A549 treated with AZD2906 at 1 μM for 4 hours (cell line): ENCODE measurements around the gene CUEDC1. TPM values are rescaled to one million over a fixed set of nuclear protein-coding genes. Genes with fewer than 3 reads are reported as not detected.

Experiments
- total RNA-seq: library from RNA; stranded (reverse); fragments of 200-300 nt; extraction: Qiagen RNA extraction; gene quantifications from 5 replicates; pipeline ENCODE4 v1.2.3, GENCODE V29; 2022

Gene CUEDC1, protein sequence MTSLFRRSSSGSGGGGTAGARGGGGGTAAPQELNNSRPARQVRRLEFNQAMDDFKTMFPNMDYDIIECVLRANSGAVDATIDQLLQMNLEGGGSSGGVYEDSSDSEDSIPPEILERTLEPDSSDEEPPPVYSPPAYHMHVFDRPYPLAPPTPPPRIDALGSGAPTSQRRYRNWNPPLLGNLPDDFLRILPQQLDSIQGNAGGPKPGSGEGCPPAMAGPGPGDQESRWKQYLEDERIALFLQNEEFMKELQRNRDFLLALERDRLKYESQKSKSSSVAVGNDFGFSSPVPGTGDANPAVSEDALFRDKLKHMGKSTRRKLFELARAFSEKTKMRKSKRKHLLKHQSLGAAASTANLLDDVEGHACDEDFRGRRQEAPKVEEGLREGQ
- 48.2 to 60.2 TPM (median 50.5 TPM) in 5 replicates for total RNA-seq

DNA sequence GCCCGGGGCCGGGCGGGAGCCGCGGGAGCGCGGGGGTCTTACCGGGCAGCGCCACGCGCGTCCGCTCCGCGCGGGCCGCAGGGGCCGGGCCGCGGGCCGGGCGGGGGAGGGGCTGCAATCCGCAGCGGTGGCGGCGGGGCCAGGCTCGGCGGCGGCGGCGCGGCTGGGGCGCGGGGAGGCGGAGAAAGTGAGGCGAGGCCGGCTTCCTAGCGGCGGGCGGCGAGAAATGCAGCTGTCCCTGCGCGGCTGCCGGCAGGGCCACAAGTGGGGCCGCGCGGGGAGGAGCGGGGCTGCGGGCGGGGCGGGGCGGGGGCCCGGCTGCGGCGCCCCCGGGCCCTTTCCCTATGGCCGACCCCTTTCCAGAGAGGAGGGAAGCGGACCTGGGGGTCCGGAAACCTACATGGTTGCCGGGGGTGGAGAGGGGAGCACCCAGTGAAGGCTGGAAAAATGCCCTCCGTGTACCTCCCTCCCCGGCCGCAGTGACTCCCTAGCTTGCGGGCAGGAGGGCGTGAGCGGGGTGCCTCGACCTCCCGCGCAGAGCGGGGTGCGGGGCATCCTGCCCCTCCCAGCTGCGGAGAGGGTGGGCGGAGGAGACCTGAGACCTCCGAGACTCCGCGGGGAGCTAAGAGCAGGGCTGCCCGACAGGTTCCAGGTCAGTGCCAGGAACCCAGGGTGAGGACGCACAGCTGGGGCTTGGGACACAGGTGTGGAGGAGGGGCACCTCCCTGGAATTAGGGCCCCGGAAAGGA, at the start of gene CUEDC1:
Gene CUEDC1 (minus strand): TSS at position 230 of the 749 bp plus-strand sequence. CDS start 69,848 bp downstream, outside the sequence.

DNA sequence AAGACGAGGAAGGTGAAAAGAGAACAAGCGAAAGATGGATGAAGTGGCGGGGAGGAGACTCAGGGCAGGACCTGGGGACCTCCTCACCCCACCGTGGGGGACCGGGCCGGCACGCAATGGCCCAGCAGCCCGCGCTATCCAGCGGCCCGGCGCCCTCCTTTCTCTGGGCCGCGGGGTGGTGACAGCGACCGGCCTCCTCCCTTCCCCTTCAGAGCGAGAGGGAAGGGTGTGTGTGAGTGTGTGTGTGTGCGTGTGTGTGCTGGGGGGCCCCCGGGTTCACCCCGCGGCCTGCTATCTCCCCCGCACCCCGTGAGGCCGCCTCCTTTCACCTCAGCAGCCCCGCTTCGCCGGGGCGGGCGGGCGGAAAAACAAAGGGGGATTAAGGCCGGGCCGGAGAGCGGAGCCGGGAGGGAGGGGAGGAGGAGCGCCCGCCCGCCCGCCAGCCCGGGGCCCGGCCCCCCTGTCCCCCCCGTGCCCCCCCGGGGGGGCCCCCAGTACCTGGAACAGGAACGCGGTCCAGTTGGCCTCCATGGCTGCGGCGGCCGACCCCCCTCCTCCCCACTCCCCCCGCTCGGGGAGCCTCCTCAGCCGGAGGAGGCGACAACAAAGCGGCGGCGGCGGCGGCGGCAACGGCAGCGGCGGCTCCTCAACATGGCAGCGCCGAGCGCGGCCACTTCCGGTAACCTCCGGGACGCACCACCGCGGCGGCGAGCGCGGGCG, 32.5 kb upstream of the CUEDC1 start, which contains the start of gene VEZF1:
Gene VEZF1 (minus strand): TSS at position 674 of the 720 bp plus-strand sequence. CDS start 143 bp downstream, at position 531.

DNA sequence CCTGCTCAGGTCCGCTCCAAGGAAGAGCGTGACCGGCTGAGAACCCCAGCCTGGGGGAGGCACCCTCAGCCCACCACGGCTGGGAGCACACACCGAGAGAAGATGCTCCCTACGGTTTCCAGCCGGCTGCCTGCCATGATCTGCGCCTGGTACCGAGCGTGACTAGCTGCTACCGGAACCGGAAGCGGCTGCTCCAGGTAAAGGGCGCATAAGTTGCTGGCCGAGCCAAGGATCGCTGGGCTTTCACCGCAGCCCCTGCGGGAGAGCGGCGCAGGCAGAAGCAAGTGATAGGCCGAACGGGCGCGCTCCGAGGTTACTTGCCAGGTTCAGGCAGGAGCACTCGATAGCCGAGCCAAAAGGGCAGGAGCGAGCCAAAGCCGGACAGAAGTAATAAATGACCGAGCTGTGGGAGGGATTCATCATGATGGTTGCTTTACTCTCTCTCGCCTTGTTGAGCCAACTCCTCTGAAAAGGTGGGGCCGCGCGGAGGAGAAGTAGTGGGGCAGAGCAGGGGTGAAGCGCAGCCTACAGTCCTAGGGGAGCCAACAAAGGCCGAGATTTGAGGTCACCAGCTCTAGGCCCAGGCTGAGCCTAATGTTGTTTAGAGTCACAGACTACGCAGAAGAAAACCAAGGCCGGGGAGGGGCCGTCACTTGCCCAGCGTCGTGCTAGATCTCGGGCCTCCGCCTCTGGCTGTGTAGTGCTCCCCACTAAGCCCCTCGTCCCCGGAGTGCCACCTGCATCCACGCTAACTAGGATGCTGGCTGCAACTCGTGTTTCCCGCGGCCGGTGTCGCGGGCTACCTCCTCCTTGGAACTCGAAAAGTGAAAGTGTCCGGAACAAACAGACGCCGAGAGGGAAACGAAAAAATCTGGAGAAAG, 105.1 kb downstream of the CUEDC1 start, which contains the start of gene MRPS23:
Gene MRPS23 (minus strand): TSS at position 171 of the 881 bp plus-strand sequence. CDS start 34 bp downstream, at position 137.

Other genes with a start within 250 kb of the CUEDC1 start
- not detected in 5 replicates for gene CCDC182, start 210.1 kb downstream of the CUEDC1 start, total RNA-seq
- gene MRPS23, start 105.4 kb downstream of the CUEDC1 start, total RNA-seq = 166 to 259 TPM (median 173 TPM) in 5 replicates
- 42.5 to 50.3 TPM (median 47.3 TPM) in 5 replicates for gene VEZF1, start 32.8 kb upstream of the CUEDC1 start, total RNA-seq
- gene SRSF1, start 51.8 kb upstream of the CUEDC1 start, total RNA-seq = 220 to 272 TPM (median 241 TPM) in 5 replicates
- 20.0 to 24.3 TPM (median 22.6 TPM) in 5 replicates for gene DYNLL2, start 128.0 kb upstream of the CUEDC1 start, total RNA-seq
- gene OR4D1, start 193.0 kb upstream of the CUEDC1 start, total RNA-seq = 0.02 to 0.03 TPM in 2 of 5 replicates, not detected in the others
- not detected in 5 replicates for gene OR4D2, start 211.6 kb upstream of the CUEDC1 start, total RNA-seq
- gene EPX, start 237.3 kb upstream of the CUEDC1 start, total RNA-seq = 0.03 TPM in 1 of 5 replicates, not detected in the others